Stomach smooth muscle (tissue), 2 donors: ENCODE results near the gene SRGAP1.
A peak's percentile ranks its signal among the peaks of the same experiment; 100 is the strongest.
"Not testable (repeated sequence)": the region's sequence is repeated elsewhere in the genome, so short reads cannot be mapped to it uniquely, and the experiment has no call there.

Source experiments
- H3K27ac ChIP-seq: one replicate; pipeline ENCODE4 v1.7.0; 2013; ENCODE audit warnings: mild to moderate bottlenecking, low read length, inconsistent platforms
- H3K27me3 ChIP-seq, 2 donors: one replicate each; pipeline ENCODE4 v1.7.0; 2013; ENCODE audit warnings: low read length in 2 of 2; ENCODE audit not compliant: insufficient read depth in 2 of 2, control insufficient read depth in 1 of 2
- H3K36me3 ChIP-seq, 2 donors: one replicate each; pipeline ENCODE4 v1.7.0; 2013; ENCODE audit warnings: low read length in 2 of 2; ENCODE audit not compliant: control insufficient read depth in 2 of 2, insufficient read depth in 2 of 2
- H3K4me1 ChIP-seq: one replicate; pipeline ENCODE4 v1.7.0; 2013; ENCODE audit warnings: low read length; ENCODE audit not compliant: control insufficient read depth, insufficient read depth
- H3K4me3 ChIP-seq, 2 donors: one replicate each; pipeline ENCODE4 v1.7.0; 2013; ENCODE audit warnings: low read length in 2 of 2
- H3K9ac ChIP-seq, 2 donors: one replicate each; pipeline ENCODE4 v1.7.0; 2013; ENCODE audit warnings: low read length in 2 of 2, mild to moderate bottlenecking in 1 of 2
- H3K9me3 ChIP-seq, 2 donors: one replicate each; pipeline ENCODE4 v1.7.0; 2013; ENCODE audit warnings: low read length in 2 of 2; ENCODE audit not compliant: control insufficient read depth in 2 of 2
- donor health status: healthy.
- donor health status: Pancreatic carcinoma.

SRGAP1 gene

GRCh38 chr12:64070454-64070853 is 226.0 kb downstream of the SRGAP1 start:
- peaks cover 0 to 3% of the 10 kb centered on the region in 2 donors for H3K36me3 ChIP-seq
- no peaks in the 10 kb centered on the region for H3K4me1 ChIP-seq
- no peak overlapping the region for H3K27ac ChIP-seq
- H3K9ac ChIP-seq = no peak overlapping the region
- H3K4me3 ChIP-seq = no peak overlapping the region
- no peaks in the 10 kb centered on the region for H3K27me3 ChIP-seq
- H3K9me3 ChIP-seq = no peaks in the 10 kb centered on the region

DNA sequence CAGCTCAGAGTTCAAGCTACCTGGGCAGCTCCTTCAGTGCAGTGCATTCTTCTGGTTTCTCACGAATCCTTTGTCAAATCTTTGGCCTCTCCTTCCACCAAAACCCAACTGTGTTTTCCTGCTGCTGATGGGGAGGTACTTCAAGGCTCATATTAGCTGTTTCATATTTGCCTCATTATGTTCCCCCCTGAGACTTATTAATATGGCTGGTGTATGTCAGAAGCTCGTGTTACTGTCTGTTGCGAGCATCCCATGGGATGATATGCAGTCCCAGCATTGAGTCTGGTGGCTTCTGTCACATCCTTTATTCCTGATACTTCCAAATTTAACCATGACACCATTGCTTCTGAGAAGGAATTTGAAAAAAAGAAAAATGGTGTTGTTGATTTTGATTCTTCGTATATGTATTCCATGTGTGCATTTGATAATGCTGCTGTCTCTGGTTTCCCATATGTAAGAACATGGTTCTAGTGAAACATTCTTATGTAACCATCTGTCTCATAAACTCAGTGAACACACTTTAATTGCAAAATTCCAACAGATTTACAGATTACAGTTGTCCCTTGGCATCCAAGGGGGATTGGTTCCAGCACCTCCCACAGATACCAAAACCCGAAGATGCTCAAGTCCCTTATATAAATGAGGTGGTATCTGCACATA is 228.5 kb downstream of the SRGAP1 start:
- H3K4me3 ChIP-seq = no peak overlapping the region
- H3K4me1 ChIP-seq = no peaks in the 10 kb centered on the region
- H3K27me3 ChIP-seq = no peaks in the 10 kb centered on the region
- H3K9me3 ChIP-seq = no peaks in the 10 kb centered on the region
- no peak overlapping the region for H3K27ac ChIP-seq
- no peaks in the 10 kb centered on the region for H3K36me3 ChIP-seq
- H3K9ac ChIP-seq = no peak overlapping the region

DNA sequence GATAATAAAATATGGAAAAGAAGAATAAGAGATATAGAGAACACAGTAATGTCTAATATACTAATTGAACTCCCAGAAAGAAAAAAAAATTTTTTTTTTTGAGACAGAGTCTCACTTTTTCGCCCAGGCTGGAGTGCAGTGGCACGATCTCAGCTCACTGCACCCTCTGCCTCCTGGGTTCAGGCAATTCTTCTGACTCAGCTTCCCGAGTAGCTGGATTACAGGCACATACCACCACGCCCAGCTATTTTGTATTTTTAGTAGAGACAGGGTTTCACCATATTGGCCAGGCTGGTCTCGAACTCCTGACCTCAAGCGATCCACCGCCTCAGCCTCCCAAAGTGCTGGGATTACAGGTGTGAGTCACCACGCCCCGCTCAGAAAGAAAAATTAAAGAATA is 232.1 kb downstream of the SRGAP1 start:
- not testable (repeated sequence) for H3K9ac ChIP-seq, H3K4me1 ChIP-seq, H3K27me3 ChIP-seq, H3K9me3 ChIP-seq, H3K4me3 ChIP-seq, H3K27ac ChIP-seq, H3K36me3 ChIP-seq

DNA sequence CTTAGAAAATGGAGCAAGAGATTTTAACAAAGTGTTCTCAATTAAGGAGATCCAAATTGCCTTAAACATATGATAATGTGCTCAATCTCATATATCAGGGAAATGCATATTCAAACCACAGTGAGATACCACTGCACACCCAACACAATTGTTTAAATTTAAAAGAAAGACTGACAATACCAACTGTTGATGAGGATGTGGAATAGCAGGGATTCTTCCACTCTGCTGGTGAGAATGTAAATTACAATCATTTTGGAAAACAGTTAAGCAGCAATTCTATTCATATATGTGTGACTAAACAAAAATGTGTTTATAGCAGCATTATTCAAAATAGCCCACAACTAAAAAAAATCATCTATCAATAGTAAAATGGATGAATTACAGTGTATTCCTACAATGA is 233.4 kb downstream of the SRGAP1 start:
- H3K4me3 ChIP-seq = no peak overlapping the region
- no peaks in the 10 kb centered on the region for H3K9me3 ChIP-seq
- H3K27me3 ChIP-seq = no peaks in the 10 kb centered on the region
- peaks cover 2 to 3% of the 10 kb centered on the region in 2 donors for H3K36me3 ChIP-seq
- H3K27ac ChIP-seq = no peak overlapping the region
- no peak overlapping the region for H3K9ac ChIP-seq
- H3K4me1 ChIP-seq = peaks cover 13% of the 10 kb centered on the region

DNA sequence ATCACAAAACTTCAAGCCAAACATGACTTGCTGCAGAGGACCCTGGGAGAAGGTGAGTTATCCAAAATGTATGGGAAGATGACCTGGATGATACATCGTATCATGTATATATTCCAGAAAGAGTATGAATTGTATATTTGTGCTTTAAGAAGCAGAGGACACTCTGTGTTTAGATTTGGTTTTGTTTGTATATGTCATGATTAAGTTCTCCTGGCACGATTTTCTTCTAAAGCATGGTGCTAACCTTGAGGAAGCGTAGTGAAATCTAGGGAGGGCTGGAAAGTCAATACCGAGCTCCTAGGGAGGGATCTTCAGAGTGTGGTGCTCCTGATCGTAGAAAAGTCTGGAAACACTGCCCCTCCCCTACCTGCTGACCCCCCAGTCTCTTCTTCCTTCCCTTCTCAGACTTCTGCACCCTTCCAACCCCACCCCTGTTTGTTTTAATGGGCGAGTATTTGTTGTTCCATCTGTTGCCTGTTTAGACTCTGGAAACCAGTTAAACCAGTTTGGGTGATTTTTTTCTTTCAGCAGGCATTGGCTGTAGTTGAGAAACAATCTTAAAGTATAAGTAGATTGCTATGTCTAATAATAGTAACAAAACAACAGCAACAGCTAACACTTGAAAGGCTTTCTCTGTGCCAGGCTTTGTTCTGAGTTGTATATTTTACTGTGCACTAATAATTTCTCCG is 236.0 kb downstream of the SRGAP1 start:
- Histone ChIP-seq H3K27ac (no peak overlapping the region), H3K4me3 (no peak overlapping the region), H3K9ac (no peak overlapping the region), H3K9me3 (no peaks in the 10 kb centered on the region), H3K27me3 (no peaks in the 10 kb centered on the region), H3K36me3 (peaks cover 2 to 3% of the 10 kb centered on the region in 2 donors), H3K4me1 (peaks cover 15% of the 10 kb centered on the region)

DNA sequence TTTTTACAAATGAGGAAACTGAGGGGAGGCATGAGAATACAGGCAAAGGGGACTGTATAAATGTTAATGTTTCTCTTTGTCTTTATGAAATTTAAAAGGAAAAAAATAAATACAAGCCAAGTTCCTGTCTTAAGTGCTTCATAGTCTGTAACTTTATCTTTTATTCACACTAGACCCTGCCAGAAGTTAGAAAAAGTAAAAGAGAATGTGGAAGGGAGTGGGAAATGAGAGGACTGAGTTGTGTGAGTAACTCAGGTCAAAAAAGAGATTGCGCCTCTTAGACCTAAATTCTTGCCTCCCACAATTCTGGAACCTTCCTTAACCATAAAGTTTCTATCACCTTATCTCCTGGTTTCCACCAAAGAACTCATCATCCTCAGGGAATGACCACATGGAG is 236.5 kb downstream of the SRGAP1 start:
- Histone ChIP-seq H3K27ac (no peak overlapping the region), H3K4me3 (no peak overlapping the region), H3K4me1 (peaks cover 17% of the 10 kb centered on the region), H3K36me3 (peaks cover 2 to 3% of the 10 kb centered on the region in 2 donors), H3K9me3 (no peaks in the 10 kb centered on the region), H3K9ac (no peak overlapping the region), H3K27me3 (no peaks in the 10 kb centered on the region)

DNA sequence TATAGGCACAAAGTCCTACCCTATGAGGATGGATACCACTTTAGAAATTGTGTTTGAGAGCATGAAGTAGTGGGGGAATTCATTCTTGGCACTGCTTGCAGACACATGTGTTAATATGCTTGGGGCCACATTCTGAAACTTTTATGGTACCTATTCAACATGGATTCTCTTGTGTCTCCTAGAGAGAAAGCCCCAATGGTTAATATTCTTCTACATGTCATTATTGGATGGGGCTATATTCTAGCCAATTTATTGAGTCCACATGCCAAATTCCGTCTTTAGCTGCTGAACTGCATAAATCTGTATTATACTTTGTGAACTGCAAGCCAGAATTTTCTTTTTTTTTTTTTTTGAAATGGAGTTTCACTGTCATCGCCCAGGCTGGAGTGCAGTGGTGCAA is 237.6 kb downstream of the SRGAP1 start:
- Histone ChIP-seq H3K9me3 (no peaks in the 10 kb centered on the region), H3K9ac (no peak overlapping the region), H3K4me1 (peaks cover 17% of the 10 kb centered on the region)

DNA sequence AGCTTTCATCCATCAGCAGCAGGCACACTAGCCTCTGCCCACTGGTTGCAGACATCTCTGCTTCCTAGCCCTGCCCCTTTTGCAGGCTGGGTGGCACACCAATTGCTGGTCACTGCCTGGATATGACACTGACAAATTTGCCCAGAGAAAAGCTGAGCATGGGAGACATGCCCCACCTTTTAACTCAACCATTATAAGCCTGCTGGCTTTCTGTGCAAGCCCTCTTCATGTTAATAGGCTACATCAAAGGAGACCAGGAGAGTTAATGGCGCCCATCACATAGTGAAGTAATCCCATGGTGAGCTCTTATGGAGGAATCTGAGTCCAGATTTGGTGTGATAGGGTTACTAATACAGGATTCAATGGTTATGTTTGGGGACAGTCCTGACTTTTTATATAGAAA is 238.4 kb downstream of the SRGAP1 start:
- Histone ChIP-seq H3K36me3 (peaks cover 2 to 3% of the 10 kb centered on the region in 2 donors), H3K4me3 (peak overlapping the region; percentile 1 to 47), H3K4me1 (peaks cover 17% of the 10 kb centered on the region), H3K9ac (peak overlapping the region in 1 of 2 donors; percentile 37), H3K27me3 (no peaks in the 10 kb centered on the region), H3K9me3 (no peaks in the 10 kb centered on the region), H3K27ac (peak overlapping the region; percentile 71)

More for the DNA sequence above, 237.6 kb downstream of the SRGAP1 start:
- H3K27ac ChIP-seq = no peak overlapping the region
- no peaks in the 10 kb centered on the region for H3K27me3 ChIP-seq
- H3K36me3 ChIP-seq = peaks cover 2 to 3% of the 10 kb centered on the region in 2 donors
- no peak overlapping the region for H3K4me3 ChIP-seq

- H3K27ac ChIP-seq = peak overlapping the region; percentile 71
- peaks cover 20% of the 10 kb centered on the region for H3K4me1 ChIP-seq
- H3K27me3 ChIP-seq = no peaks in the 10 kb centered on the region
- H3K36me3 ChIP-seq = peaks cover 2 to 3% of the 10 kb centered on the region in 2 donors
- peak overlapping the region in 1 of 2 donors; percentile 37 for H3K9ac ChIP-seq
- H3K9me3 ChIP-seq = no peaks in the 10 kb centered on the region
- H3K4me3 ChIP-seq = peak overlapping the region in 1 of 2 donors; percentile 47
Measured at GRCh38 chr12:64083285-64084210, 239.0 kb downstream of the SRGAP1 start.

- Histone ChIP-seq H3K9me3 (no peaks in the 10 kb centered on the region), H3K4me3 (no peak overlapping the region), H3K36me3 (no peaks in the 10 kb centered on the region), H3K27ac (no peak overlapping the region), H3K27me3 (no peaks in the 10 kb centered on the region), H3K9ac (no peak overlapping the region), H3K4me1 (peaks cover 32% of the 10 kb centered on the region)
Measured at GRCh38 chr12:64085154-64085553, 240.7 kb downstream of the SRGAP1 start.
